ENCODE results near the gene PPARA.

GRCh38 chr22:46274381-46274780 lies 124.1 kb downstream of the PPARA start:
- no peak for TF ChIP-seq CEBPB (IDR thresholded peaks at IDR 0.05)
- no peak for TF ChIP-seq YY1 (IDR thresholded peaks at IDR 0.05; ENCODE audit: low read depth)
- no peak for TF ChIP-seq TCF12 (IDR thresholded peaks at IDR 0.05; ENCODE audit: low read depth)
- no peak for TF ChIP-seq RAD21 (IDR thresholded peaks at IDR 0.05; ENCODE audit: low read depth)
- no peak for TF ChIP-seq EP300 (IDR thresholded peaks at IDR 0.05; ENCODE audit: borderline replicate concordance)
- TF ChIP-seq, protein P1, sequence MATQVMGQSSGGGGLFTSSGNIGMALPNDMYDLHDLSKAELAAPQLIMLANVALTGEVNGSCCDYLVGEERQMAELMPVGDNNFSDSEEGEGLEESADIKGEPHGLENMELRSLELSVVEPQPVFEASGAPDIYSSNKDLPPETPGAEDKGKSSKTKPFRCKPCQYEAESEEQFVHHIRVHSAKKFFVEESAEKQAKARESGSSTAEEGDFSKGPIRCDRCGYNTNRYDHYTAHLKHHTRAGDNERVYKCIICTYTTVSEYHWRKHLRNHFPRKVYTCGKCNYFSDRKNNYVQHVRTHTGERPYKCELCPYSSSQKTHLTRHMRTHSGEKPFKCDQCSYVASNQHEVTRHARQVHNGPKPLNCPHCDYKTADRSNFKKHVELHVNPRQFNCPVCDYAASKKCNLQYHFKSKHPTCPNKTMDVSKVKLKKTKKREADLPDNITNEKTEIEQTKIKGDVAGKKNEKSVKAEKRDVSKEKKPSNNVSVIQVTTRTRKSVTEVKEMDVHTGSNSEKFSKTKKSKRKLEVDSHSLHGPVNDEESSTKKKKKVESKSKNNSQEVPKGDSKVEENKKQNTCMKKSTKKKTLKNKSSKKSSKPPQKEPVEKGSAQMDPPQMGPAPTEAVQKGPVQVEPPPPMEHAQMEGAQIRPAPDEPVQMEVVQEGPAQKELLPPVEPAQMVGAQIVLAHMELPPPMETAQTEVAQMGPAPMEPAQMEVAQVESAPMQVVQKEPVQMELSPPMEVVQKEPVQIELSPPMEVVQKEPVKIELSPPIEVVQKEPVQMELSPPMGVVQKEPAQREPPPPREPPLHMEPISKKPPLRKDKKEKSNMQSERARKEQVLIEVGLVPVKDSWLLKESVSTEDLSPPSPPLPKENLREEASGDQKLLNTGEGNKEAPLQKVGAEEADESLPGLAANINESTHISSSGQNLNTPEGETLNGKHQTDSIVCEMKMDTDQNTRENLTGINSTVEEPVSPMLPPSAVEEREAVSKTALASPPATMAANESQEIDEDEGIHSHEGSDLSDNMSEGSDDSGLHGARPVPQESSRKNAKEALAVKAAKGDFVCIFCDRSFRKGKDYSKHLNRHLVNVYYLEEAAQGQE (IDR thresholded peaks at IDR 0.05; ENCODE audit: low read depth), result no peak
- no peak for TF ChIP-seq EGR1 (IDR thresholded peaks at IDR 0.05)
